RPMI7951 (cell line): Measurements from ENCODE around the gene QKI. TPM values are rescaled to one million over a fixed set of nuclear protein-coding genes. Genes with fewer than 3 reads are reported as not detected.

Experiments
- DNase-seq: peaks from one replicate; pipeline ENCODE4 v3.0.0-alpha.2; 2012; ENCODE audit warnings: low read depth
- total RNA-seq: library from RNA; depleted of rRNA; stranded (reverse); fragments of >200 nt; shearing (Covaris generic); gene quantifications from 2 replicates; pipeline ENCODE4 v1.2.3, GENCODE V29; 2014

Gene QKI
- total RNA-seq, 1 experiment from 2014 or later, result 192 TPM

GRCh38 chr6:163533443-163533842, 118.9 kb downstream of the QKI start:
- DNase-seq, result peak; percentile 89

DNA sequence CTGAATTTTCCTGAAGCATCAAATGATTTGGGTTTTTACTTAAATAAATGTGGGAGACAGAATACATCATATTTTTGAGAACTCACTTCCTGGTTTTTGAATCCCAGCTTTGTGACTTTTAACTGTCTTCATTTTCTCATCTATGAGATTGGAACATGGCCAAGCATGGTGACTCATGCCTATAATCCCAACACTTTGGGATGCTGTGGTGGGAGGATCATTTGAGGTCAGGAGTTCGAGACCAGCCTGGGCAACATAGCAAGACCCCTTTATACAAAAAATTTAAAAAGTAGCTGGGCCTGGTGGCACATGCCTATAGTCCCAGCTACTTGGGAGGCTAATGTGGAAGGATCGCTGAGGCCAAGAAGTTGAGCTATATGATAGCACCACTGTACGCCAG, 122.3 kb downstream of the QKI start:
- DNase-seq, result peak; percentile 69

- no peak for DNase-seq
Observed at GRCh38 chr6:163538331-163538730, 123.8 kb downstream of the QKI start.

DNA sequence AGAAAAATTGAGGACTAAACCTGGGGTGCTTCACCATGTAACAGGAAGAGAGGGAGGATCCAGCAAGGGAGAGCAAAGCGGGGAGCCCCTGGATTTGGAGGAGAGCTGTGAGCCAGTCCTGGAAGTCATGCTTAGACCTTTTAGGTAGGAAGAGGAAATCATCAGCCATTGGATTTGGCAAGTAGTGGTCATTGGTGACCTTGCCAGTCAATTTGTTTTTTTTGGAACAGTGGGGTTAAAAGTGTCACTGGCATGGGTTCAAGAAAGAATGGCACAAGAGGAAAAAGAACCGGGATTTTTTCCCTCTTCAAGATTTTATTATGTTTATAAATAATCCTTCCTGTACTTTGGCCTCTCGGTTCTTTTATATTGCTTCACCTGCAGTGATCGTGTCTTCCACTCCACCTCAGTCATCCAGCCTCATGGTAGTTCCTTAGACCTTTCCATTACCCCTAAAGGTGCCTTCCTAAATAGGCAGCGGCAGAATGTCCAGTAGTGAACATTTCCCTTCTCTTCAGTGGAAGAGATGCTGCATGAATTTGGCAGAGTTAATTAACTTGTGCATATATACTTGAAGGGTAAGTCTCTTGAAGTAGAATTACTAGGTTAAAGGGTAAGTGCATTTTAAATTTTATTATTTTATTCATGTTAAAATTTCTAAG, 124.7 kb downstream of the QKI start:
- no peak for DNase-seq

DNA sequence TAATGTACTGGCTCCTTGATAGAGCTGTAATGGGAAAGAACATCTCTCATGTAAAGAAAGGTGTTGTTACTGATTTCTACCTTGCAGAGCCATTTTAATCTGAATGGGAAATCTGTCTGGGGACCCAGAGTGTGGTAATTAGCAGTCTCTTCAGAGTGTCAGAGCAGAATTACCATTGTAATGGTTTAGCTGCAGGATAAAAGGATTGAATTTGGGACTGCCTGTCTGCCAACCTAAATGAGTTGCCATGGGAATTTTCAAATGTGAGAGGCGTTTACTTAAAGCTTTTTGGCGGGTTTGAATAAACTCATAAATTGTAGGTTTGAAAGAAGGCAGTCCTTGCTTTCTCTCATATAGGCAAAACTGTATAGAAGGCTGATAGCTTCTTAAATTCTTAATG, 128.8 kb downstream of the QKI start:
- DNase-seq, result no peak

DNA sequence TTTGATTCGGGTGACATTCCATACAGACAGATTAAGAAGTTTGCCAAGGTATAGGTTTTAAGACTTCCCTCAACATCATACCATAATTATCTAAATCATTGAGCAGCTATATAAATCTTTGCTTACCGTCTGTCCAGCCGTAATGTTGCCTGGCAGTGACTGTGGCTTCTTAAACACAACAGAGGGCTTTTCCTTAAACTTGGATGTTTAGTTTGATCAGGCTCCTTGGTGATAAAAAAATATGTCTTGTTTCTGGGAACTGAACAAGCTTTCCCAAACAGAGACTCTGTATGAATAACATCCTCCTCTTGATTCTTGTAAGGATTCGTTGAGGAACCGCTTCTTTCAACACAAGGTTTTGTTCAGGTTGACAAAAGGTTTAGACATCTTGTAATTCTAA, 130.9 kb downstream of the QKI start:
- DNase-seq, result no peak

DNA sequence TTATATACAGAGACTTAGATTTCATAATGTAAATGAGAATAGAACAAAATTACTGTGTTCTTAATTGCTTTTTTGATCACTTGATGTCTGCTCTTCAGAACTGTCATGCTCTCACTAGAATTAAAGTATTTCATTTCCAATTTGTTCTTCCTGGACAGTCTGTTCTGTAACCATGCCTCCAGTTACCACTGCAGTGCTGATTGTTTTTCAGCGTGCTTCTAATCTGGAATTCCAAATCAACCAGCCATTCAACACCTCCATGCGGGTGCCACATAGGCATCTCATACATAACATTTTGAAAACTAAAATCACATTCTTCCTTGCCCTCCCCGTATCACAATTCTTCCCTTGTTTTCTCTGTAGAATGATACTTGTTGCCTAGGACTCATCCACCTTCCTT, 132.8 kb downstream of the QKI start:
- DNase-seq, result no peak

GRCh38 chr6:163548624-163549023, 134.1 kb downstream of the QKI start:
- no peak for DNase-seq

DNA sequence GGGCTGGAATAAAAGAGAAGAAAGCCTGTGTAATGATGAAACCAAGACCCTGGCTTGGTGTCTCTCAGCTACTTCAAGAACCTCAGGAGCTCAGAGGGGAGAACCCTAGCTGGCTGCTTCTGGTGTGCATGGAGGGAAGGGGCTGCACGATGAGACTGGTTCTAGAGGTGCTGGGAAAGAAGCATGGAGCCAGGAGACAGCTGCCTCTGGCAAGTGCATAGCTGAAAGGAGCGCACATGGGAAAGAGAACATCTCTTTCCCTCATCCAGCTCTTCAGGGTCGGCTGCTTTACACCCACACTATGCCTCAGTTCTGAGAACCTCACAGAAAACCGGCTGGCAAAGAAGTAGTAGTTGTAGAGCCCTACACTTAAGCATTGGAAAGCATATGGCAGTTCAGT, 139.5 kb downstream of the QKI start:
- no peak for DNase-seq

DNA sequence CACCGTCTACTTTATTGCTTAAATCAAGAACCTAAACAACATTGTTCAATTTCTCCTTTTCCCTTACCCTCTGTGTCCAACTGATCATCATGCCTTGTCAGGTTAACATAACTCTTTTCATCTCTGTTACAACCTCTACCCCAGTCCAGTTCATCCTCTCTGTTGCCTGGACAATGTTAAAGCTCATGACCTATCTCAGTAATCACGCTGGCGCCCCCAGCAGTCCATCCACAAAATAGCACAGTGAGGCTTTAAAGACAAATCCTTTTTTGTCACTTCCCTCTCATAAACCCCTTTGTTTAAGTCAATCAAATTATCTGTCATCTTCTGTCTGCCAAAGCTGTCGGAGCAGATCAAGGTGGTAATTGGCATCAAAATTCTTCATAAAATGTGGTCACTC, 140.1 kb downstream of the QKI start:
- peak; percentile 38 for DNase-seq

- DNase-seq, result no peak
Observed at GRCh38 chr6:163559661-163560060, 145.1 kb downstream of the QKI start.

DNA sequence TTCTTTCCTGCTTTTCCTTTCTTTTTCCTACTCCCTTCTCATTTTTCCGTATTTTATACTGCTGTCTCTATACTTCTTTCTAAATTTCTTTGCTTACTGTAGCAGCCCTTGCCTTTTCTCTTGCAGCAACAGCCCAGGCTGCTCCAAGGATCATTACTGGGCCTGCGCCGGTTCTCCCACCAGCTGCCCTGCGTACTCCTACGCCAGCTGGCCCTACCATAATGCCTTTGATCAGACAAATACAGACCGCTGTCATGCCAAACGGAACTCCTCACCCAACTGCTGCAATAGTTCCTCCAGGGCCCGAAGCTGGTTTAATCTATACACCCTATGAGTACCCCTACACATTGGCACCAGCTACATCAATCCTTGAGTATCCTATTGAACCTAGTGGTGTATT, 148.8 kb downstream of the QKI start:
- no peak for DNase-seq

- no peak for DNase-seq
Observed at GRCh38 chr6:163564534-163564933, 150.0 kb downstream of the QKI start.

DNA sequence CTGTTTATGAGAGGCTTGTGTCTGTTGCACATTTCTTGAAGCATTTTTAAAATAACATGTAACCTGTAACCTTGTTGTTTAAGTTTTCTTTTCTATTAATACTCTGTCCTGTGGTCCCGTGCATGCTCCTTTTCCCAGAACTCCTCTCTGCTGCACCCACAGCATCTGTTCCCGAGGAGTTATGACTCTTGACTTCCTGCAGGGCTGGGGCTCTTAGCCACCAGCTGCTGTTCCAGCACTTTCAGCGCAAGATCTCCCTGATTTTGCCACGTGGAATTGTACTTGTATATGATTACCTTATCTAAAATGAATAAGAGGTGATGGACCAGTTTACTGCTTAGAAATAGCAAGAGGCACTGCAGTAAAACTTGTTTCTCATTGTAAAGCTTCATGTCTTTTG, 150.6 kb downstream of the QKI start:
- no peak for DNase-seq

GRCh38 chr6:163566056-163566455, 151.5 kb downstream of the QKI start:
- no peak for DNase-seq

DNA sequence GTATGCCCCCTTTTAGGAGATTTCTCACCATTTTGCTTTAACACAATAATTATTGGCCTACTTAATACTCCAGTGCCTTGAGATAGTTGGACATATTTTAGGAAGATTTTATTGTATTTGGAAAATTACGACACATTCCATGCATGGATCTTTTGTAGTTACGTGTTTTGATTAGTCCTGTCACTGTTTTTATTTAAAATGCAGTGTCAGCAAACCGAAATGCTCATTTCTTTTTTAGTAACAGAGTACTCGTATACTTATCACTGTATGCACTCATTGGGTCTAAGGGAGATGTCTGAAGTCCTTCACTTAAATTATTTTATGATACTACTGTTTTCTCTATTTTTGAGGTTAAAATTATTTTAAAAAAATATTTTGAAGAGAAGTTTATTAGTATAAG, 153.8 kb downstream of the QKI start:
- DNase-seq, result no peak

DNA sequence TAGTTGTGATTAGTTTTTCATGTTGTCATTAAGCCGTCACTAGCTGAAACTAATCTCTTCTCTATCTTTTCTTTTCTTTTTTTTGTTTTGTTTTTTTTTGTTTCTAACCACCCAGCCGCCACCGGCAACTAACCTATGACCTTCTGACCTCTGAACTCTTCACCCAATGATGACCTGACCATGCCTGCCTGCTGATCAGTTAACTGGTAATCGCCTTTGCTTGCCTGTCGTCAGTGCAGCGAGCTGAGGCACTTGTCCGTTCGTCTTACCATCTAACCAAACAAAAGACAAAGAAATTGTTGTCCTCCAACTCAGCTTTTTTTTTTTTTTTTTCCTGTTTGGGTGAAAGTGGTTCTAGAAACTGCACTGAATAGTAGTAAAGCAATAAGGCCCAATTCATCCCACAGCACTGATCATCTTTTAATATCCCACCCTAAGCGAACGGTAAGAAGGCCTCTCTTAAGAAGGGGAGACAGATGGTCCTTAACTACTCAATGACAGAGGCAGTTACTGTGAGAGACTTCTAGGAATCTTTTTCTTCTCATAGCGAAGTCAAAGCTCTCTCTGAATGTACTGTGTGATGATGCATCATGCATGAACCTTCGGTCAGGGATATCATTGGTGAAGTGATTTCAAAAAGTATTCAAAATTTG, 156.2 kb downstream of the QKI start:
- DNase-seq, result no peak

- no peak for DNase-seq
Observed at GRCh38 chr6:163571730-163572129, 157.2 kb downstream of the QKI start.

- DNase-seq, result peak; percentile 59
Observed at GRCh38 chr6:163572612-163573011, 158.1 kb downstream of the QKI start.

DNA sequence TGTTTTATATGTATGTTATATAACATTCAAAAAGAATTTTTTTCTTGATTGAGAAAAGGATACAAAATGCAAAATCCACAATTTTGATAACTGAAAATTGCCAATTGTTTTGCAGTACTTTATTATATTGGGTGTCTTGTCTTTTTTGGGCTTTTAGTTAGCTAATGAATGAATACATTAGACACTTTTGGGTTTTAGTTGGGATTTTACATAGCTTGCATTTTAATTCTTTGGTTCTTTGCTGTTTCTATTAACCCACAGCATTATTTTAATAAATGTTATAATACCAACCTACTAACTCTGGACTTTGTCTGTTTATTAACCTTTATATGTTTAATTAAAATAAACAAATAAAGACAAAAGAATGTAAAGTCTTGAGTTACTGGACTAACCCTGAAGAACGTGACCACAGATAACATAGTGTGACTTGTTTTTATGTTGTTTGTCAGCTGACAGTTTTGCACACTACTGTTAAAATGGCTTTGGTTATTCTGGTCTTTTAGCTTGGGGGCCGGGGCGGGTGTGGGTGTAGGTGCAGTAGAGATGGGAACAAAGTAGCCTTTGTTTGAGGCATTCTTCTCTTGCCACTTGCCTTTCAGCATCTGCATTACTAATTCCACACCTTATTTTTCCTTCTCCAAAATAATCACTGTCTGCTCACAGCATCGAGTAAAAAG, 159.1 kb downstream of the QKI start:
- no peak for DNase-seq

- no peak for DNase-seq
Observed at GRCh38 chr6:163576114-163576513, 161.6 kb downstream of the QKI start.

DNA sequence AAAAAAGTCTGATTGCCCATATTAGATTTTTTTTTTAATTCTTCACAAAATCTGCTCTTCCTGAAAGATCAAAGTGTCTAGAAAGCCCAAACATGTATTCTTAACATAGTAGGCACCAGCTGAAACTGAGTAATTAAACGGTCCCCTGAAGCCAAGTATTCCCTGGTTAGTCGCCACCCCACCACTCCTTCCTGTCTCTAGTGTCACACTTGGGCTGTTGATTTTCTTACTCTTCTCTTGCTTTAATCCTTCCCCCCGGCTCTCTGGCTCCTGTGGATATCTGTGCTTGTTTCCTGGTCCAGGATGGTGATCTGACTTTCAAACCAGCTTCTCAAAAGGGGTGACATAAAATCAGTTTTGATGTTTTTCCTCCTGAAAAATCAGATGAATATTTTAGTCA, 162.9 kb downstream of the QKI start:
- DNase-seq, result no peak
